RWPE2 (cell line): ENCODE data around the gene HEATR5A.
A peak's percentile ranks its signal among the peaks of the same experiment; 100 is the strongest.

ENCODE experiments used
- ATAC-seq: fragments of 200-7000 bp; cut with Tn5 transposase; 3 replicates; pipeline ENCODE4 v1.9.1; 2021; ENCODE audit warnings: low read depth
- DNase-seq: peaks from one replicate; pipeline ENCODE4 v3.0.0-alpha.2; 2020; ENCODE audit warnings: low spot score
- H3K27ac ChIP-seq: fragments of 450-650 bp; 2 replicates; pipeline ENCODE4 v1.5.1; 2017; ENCODE audit warnings: mild to moderate bottlenecking; ENCODE audit not compliant: poor library complexity, severe bottlenecking
- H3K27me3 ChIP-seq: fragments of 250-450 bp; sonication (Bioruptor Pico); 2 replicates; pipeline ENCODE4 v1.5.1; 2021; ENCODE audit warnings: mild to moderate bottlenecking, moderate library complexity; ENCODE audit not compliant: insufficient read depth, poor library complexity, severe bottlenecking
- H3K36me3 ChIP-seq: fragments of 250-450 bp; sonication (Bioruptor Pico); 2 replicates; pipeline ENCODE4 v1.5.1; 2020; ENCODE audit warnings: low read depth, mild to moderate bottlenecking, moderate library complexity
- H3K4me1 ChIP-seq: fragments of 250-450 bp; sonication (Bioruptor Pico); 2 replicates; pipeline ENCODE4 v1.5.1; 2021; ENCODE audit warnings: mild to moderate bottlenecking, moderate library complexity; ENCODE audit not compliant: insufficient read depth, poor library complexity, severe bottlenecking
- H3K4me3 ChIP-seq: fragments of 250-450 bp; sonication (Bioruptor Pico); 2 replicates; pipeline ENCODE4 v1.5.1; 2021; ENCODE audit warnings: mild to moderate bottlenecking, moderate library complexity; ENCODE audit not compliant: severe bottlenecking
- H3K9me3 ChIP-seq: fragments of 250-450 bp; sonication (Bioruptor Pico); 2 replicates; pipeline ENCODE4 v1.5.1; 2021; ENCODE audit warnings: mild to moderate bottlenecking, moderate library complexity; ENCODE audit not compliant: severe bottlenecking
- CTCF ChIP-seq: fragments of 450-650 bp; IDR thresholded peaks from one replicate; pipeline ENCODE4 v1.5.1; 2017; ENCODE audit warnings: mild to moderate bottlenecking, moderate library complexity; ENCODE audit not compliant: poor library complexity, severe bottlenecking

Gene HEATR5A

GRCh38 chr14:31292937-31293616, 127.3 kb downstream of the HEATR5A start:
- no peaks in the 10 kb centered on the region for H3K36me3 ChIP-seq
- H3K4me1 ChIP-seq, result no peaks in the 10 kb centered on the region
- no peak for DNase-seq
- no peaks in the 10 kb centered on the region for H3K27me3 ChIP-seq
- no peaks in the 10 kb centered on the region for H3K9me3 ChIP-seq
- H3K4me3 ChIP-seq, result no peak overlapping the region
- ATAC-seq, result no peak
- no peak for TF ChIP-seq CTCF
- no peak overlapping the region for H3K27ac ChIP-seq

- no peaks in the 10 kb centered on the region for H3K9me3 ChIP-seq
- H3K27ac ChIP-seq, result no peak overlapping the region
- H3K27me3 ChIP-seq, result no peaks in the 10 kb centered on the region
- ATAC-seq (peak; percentile 25; the same call in 1 of the 3 replicates), DNase-seq (no peak)
- no peak overlapping the region for H3K4me3 ChIP-seq
- TF ChIP-seq CTCF, result no peak
- no peaks in the 10 kb centered on the region for H3K36me3 ChIP-seq
- H3K4me1 ChIP-seq, result no peaks in the 10 kb centered on the region
These were observed 129.1 kb downstream of the HEATR5A start for GRCh38 chr14:31291210-31291609.

- H3K27ac ChIP-seq, result no peak overlapping the region
- no peak for ATAC-seq
- no peak for TF ChIP-seq CTCF
These were observed 132.9 kb downstream of the HEATR5A start for GRCh38 chr14:31287294-31287972.

GRCh38 chr14:31286456-31287293, 133.7 kb downstream of the HEATR5A start:
- H3K27me3 ChIP-seq, result no peaks in the 10 kb centered on the region
- no peaks in the 10 kb centered on the region for H3K36me3 ChIP-seq
- no peaks in the 10 kb centered on the region for H3K4me1 ChIP-seq
- no peak overlapping the region for H3K4me3 ChIP-seq
- DNase-seq, result peak; percentile 42
- ATAC-seq, result peak; percentile 42; the same call in 2 of the 3 replicates
- no peak overlapping the region for H3K27ac ChIP-seq
- H3K9me3 ChIP-seq, result no peaks in the 10 kb centered on the region
- peak; percentile 21 for TF ChIP-seq CTCF

More at GRCh38 chr14:31287294-31287972, 132.9 kb downstream of the HEATR5A start:
- Histone ChIP-seq H3K36me3 (no peaks in the 10 kb centered on the region), H3K27me3 (no peaks in the 10 kb centered on the region), H3K9me3 (no peaks in the 10 kb centered on the region), H3K4me1 (no peaks in the 10 kb centered on the region), H3K4me3 (no peak overlapping the region)
- DNase-seq, result no peak
